ENCODE data around the gene DNAJC5.

DNAJC5 gene

GRCh38 chr20:63940071-63940471, 45.1 kb downstream of the DNAJC5 start:
- DNase-seq (ENCODE audit: low read depth, low spot score): no peak

DNA sequence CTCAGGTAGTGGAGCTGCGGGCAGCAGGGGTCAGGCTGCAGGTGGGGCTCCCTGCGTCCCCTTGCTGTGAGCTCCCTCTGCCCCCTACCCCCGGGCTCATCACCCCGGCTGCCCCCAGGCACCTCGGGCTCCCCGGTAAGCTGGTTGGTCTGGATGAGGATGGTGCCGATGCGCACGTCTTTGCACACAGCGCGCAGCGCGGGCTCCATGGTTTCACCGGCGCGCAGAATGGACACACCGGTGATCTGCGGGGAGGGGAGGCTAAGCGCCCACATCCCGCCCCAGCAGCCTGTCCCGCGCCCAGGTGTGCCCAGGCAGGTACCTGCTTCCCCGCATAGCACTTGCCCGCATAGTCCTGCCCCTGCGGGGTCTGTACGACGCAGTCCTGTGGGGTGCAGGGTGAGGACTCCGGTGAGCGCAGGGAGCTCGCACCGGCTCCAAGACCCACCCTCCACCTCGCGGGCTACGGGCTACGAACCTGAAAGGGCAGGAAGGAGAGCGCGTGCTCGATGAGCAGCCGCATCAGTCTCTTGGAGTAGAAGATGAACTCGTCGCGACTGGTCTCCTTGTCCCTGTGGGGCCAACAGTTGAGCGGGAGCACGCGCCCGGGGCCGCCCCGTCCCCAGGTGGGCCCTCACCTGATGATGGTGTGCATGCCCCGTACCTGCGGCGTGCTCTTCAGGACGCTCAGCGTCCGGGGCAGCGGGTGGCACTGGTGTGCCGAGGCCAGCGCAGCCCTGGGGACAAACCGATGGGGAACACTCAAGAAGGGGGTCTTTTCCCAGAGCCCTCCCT, 45.7 kb downstream of the DNAJC5 start:
- DNase-seq (ENCODE audit: low read depth, low spot score): no peak

GRCh38 chr20:63941282-63942081, 46.6 kb downstream of the DNAJC5 start:
- no peak for DNase-seq (ENCODE audit: low read depth, low spot score)

GRCh38 chr20:63942250-63942951, 47.5 kb downstream of the DNAJC5 start:
- DNase-seq (ENCODE audit: low read depth, low spot score): no peak

- DNase-seq (ENCODE audit: low read depth, low spot score): no peak
These were observed 48.3 kb downstream of the DNAJC5 start for GRCh38 chr20:63942969-63943807.

DNA sequence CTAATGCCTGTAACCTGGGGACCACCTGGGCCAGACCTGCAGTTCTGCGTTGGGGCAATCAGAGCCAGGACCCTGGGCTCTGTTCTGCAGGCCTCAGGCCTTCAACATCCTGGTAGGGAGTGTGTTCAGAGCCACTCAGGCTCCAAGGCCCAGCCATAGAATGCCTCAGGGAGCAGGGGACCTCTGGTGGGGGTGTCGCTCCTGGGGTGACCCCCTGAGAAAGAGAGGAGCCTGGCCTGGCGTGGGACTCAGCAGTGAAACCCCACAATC, 48.8 kb downstream of the DNAJC5 start:
- DNase-seq (ENCODE audit: low read depth, low spot score): no peak

DNA sequence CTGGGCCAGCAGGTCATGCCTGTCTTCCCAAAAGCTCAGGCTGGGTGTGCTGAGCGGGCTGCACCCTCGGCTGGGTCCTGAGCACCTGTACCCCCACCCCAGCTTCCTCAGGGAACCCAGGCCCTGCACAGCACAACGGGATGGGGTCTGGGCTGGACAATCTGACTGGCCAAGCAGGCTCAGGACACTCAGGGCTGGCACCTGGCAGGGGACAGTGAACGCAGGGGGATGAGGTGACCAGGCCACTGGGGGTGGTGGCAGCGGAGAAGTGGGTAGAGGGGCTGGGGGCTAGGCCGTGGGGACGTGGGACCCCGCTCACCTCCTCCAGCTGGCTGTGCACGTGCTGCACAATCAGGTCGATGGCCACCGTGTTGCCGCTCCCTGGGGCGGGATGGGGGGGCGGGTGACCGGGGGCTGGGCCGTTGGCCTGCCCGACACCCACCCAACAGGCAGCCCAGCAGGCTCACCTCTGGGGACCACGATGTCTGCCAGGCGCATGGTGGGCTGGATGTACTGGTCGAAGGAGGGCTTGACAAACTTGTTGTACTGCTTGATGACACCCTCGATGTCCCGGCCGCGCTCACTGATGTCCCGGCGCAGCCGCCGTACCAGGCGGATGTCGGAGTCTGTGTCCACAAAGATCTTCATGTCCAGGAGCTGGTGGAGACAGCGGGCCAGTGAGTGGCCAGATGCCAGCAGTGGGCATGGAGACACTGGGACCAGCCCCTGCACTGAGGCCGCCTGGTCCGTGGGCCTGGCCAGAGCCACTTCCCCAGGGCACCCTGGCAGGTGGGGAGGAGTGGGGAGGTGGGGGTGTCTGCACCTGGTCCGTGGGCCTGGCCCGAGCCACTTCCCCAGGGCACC, 49.4 kb downstream of the DNAJC5 start:
- DNase-seq (ENCODE audit: low read depth, low spot score): no peak

- DNase-seq (ENCODE audit: low read depth, low spot score): no peak
These were observed 50.2 kb downstream of the DNAJC5 start for GRCh38 chr20:63945031-63945658.

GRCh38 chr20:63945921-63946920, 51.3 kb downstream of the DNAJC5 start:
- no peak for DNase-seq (ENCODE audit: low read depth, low spot score)

DNA sequence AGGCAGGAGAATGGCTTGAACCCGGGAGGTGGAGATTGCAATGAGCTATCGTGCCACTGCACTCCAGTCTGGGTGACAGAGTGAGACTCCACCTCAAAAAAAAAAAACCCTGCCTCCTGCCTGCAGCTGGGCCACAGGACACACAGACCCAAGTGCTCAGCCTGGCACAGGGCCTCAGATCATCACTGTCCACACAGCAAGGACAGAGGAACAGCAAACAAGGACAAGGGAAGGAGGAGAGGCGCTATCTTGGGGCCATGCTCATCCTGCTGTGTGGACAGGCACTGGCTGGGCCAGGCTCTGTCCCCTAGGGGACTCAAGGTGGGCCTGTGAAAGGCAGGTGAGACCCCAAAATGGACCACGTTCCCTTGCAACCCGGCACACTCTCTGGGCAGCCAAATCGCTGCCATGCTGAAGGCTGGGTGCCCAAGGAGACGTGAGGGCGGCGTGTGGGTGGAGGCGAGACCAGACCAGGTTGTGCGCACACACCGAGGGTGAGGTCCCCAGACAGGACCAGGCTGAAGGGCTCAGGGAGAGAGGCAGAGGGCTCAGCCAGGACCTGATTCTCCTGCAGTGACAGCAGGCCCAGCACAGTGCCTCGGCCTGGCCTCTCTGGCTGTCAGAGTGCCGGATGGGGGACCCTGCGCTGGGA, 52.2 kb downstream of the DNAJC5 start:
- no peak for DNase-seq (ENCODE audit: low read depth, low spot score)

GRCh38 chr20:63947638-63948456, 52.9 kb downstream of the DNAJC5 start:
- no peak for DNase-seq (ENCODE audit: low read depth, low spot score)

DNA sequence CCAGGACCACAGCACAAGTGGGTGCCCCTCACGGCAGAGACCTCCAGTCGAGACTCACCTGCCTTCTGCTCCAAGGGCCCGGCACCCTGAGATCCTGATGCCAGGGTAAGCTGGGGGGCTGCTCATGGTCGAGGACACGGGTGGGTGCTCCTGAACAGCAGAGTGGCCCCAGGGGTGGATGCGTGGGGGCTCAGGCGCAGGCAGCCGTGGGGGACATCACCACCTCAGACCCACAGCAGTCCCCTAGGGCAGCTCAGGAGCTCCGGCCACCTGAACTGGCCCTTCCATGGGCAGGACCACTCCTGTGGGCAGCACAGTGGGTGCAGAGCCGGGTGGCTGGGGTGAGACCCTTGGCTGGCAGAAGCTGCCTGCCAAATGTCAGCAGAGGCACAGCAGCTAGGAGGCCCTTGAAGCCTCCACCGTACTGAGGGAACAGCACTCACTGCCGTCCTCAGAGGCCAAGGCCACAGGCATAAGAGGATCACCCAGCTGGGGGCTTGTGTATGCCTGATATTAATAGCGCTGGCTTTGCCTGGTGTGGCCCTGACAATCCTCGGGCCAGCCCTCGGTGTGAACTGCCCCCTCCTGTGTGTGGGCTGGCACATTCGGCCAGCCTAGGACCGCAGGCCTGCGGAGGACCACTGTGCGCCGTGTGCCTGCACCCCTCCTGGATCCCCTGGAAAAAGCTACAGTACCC, 55.9 kb downstream of the DNAJC5 start:
- DNase-seq (ENCODE audit: low read depth, low spot score): no peak

- no peak for DNase-seq (ENCODE audit: low read depth, low spot score)
These were observed 56.7 kb downstream of the DNAJC5 start for GRCh38 chr20:63951398-63952209.

DNA sequence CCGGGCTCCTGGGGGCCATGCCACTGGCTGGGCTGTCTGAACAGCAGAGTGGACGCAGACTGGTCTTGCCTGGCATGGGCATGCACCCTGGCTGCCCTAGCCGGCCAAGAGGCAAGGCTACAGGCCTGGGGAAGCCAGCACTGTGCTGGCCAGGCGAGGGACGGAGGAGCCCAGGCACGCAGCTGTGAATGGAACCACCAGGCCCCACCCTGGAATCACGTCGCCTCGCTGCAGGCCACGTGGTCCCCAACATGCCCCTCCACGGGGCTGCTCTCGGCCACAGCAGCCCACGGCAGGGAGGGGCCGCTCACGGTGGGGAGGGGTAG, 57.2 kb downstream of the DNAJC5 start:
- DNase-seq (ENCODE audit: low read depth, low spot score): no peak

DNA sequence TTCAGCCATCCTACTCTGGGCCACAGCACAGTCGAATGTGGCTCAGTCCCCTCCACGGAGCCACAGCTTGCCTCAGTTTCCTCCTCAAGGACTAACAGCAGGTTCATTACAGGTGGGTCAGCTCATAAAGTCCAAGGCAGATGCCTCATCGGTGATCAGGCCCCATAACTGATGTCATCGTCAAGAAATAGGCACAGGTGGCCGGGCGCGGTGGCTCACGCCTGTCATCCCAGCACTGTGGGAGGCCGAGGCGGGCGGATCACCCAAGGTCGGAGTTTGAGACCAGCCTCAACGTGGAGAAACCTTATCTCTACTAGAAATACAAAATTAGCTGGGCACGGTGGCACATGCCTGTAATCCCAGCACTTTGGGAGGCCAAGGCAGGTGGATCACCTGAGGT, 57.8 kb downstream of the DNAJC5 start:
- DNase-seq (ENCODE audit: low read depth, low spot score): no peak

- no peak for DNase-seq (ENCODE audit: low read depth, low spot score)
These were observed 59.0 kb downstream of the DNAJC5 start for GRCh38 chr20:63953764-63954429.

Measured in smooth muscle cell of the brain vasculature (primary cell).